Gastroesophageal sphincter (tissue), 4 donors: Measurements from ENCODE around the gene SERPINB10. TPM values are rescaled to one million over a fixed set of nuclear protein-coding genes. Genes with fewer than 3 reads are reported as not detected.
A peak's percentile ranks its signal among the peaks of the same experiment; 100 is the strongest.
"Not testable (repeated sequence)": the region's sequence is repeated elsewhere in the genome, so short reads cannot be mapped to it uniquely, and the experiment has no call there.

Experiments used
- ATAC-seq: fragments of 150-250 bp; one replicate; pipeline ENCODE4 v1.9.1; 2016; ENCODE audit warnings: mild to moderate bottlenecking, moderate library complexity
- H3K27ac ChIP-seq, 4 donors: fragments of 200-600 bp; sonication (generic) in 3 of 4; 1 replicate in 3 of 4; 2 replicates in 1 of 4; pipeline ENCODE4 v1.5.1; 2016 to 2019
- H3K27me3 ChIP-seq: fragments of 200-600 bp; sonication (generic); one replicate; pipeline ENCODE4 v1.5.1; 2019
- H3K36me3 ChIP-seq, 2 donors: fragments of 200-600 bp; sonication (generic); one replicate each; pipeline ENCODE4 v1.5.1; 2019; ENCODE audit warnings: control low read depth in 1 of 2
- H3K4me1 ChIP-seq, 3 donors: fragments of 200-600 bp; sonication (generic); 1 replicate in 2 of 3; 2 replicates in 1 of 3; pipeline ENCODE4 v1.5.1; 2016 to 2019; ENCODE audit warnings: control low read depth in 2 of 3
- H3K4me3 ChIP-seq, 2 donors: fragments of 200-600 bp; sonication (generic); one replicate each; pipeline ENCODE4 v1.5.1; 2019; ENCODE audit warnings: mild to moderate bottlenecking in 1 of 2, moderate library complexity in 1 of 2
- H3K9me3 ChIP-seq, 3 donors: fragments of 200-600 bp; sonication (generic); one replicate each; pipeline ENCODE4 v1.5.1; 2017 to 2019; ENCODE audit warnings: control low read depth in 2 of 3
- EP300 ChIP-seq: sonication (generic); formaldehyde crosslinking; IDR thresholded peaks from one replicate; pipeline ENCODE4 v1.6.1; 2017; ENCODE audit warnings: antibody characterized with exemption, mild to moderate bottlenecking
- POLR2A ChIP-seq, 2 donors: fragments of 450-650 bp; IDR thresholded peaks; one replicate each; pipeline ENCODE4 v1.6.1; 2017; ENCODE audit warnings: antibody characterized with exemption in 2 of 2, mild to moderate bottlenecking in 2 of 2, moderate library complexity in 1 of 2
- POLR2AphosphoS5 ChIP-seq: sonication (generic); formaldehyde crosslinking; IDR thresholded peaks from one replicate; pipeline ENCODE4 v1.6.1; 2017; ENCODE audit warnings: antibody characterized with exemption
- WGBS, 2 donors: methylation state at CpG; one replicate each; pipeline ENCODE4 v1.1.5; 2018; ENCODE audit warnings: low coverage in 1 of 2; 5-methylcytosine and 5-hydroxymethylcytosine counted together
- total RNA-seq, 4 donors: library from RNA; depleted of rRNA; stranded (reverse); fragments of >200 nt; gene quantifications; one replicate each; pipeline ENCODE4 v1.1.0, GENCODE V29; 2016
- TF ChIP-seq, protein P1 (sequence below), 4 experiments: fragments of 200-600 bp in 2 of 4; fragments of 450-650 bp in 2 of 4; sonication (generic) in 1 of 4; IDR thresholded peaks; one replicate each; pipeline ENCODE4 v1.5.1; 2017 to 2019; ENCODE audit warnings: antibody characterized with exemption in 4 of 4, mild to moderate bottlenecking in 2 of 4, moderate library complexity in 2 of 4

SERPINB10 gene
- total RNA-seq, 4 donors from 2014 or later, result 2.0 TPM; not detected in 3

DNA sequence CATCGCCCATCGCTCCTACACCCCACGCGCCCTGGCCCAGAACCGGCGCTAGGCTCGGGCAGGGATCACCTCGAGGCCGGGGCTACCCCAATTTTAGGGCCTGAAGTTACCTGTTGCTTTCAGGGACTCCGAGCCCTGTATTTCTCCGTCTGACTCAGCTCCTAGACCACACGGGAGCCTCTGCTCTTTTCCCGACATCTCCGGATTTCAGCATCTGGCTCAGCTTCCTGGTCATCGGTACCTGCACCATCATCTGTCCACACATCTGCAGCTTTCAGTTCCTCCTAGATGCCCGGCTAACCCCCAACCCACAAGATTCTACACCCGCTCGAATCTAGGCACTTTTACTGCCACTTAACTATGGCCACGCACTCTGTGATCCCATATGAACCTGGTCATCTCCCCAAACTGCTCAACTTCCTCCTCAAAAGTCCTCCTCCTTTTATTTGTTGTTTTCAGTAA is 29.2 kb downstream of the SERPINB10 start:
- ATAC-seq, result no peak
- Histone ChIP-seq H3K36me3 (no peaks in the 10 kb centered on the region), H3K27me3 (peaks cover 37% of the 10 kb centered on the region), H3K27ac (no peak overlapping the region), H3K4me3 (peak overlapping the region in 1 of 2 donors; percentile 55), H3K4me1 (peaks cover 0 to 13% (median 6%) of the 10 kb centered on the region in 3 donors), H3K9me3 (no peaks in the 10 kb centered on the region)
- WGBS, 2 donors, result 33 to 64% methylated on average over 8 to 13 of the region's 19 CpGs
- TF ChIP-seq POLR2A (IDR thresholded peaks at IDR 0.05) (no peak), POLR2AphosphoS5 (no peak), EP300 (no peak)
- TF ChIP-seq, protein P1, sequence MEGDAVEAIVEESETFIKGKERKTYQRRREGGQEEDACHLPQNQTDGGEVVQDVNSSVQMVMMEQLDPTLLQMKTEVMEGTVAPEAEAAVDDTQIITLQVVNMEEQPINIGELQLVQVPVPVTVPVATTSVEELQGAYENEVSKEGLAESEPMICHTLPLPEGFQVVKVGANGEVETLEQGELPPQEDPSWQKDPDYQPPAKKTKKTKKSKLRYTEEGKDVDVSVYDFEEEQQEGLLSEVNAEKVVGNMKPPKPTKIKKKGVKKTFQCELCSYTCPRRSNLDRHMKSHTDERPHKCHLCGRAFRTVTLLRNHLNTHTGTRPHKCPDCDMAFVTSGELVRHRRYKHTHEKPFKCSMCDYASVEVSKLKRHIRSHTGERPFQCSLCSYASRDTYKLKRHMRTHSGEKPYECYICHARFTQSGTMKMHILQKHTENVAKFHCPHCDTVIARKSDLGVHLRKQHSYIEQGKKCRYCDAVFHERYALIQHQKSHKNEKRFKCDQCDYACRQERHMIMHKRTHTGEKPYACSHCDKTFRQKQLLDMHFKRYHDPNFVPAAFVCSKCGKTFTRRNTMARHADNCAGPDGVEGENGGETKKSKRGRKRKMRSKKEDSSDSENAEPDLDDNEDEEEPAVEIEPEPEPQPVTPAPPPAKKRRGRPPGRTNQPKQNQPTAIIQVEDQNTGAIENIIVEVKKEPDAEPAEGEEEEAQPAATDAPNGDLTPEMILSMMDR (IDR thresholded peaks at IDR 0.05), result no peak

DNA sequence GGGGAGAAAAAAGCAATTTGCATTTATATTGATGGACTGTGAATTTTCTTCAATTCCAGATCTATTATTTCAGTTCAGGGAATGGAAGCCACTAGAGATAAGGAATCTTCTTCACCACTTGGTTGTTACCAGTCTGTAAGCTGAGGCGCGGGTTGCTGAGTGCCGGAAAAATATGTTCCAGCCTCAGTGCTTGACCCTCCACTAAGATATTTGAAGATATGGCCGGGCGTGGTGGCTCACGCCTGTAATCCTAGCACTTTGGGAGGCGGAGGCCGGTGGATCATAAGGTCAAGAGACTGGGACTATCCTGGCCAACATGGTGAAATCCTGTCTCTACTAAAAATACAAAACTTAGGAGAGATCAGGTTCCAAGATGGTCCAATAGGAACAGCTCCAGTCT is 32.2 kb downstream of the SERPINB10 start:
- Histone ChIP-seq H3K4me1 (peaks cover 0 to 13% (median 6%) of the 10 kb centered on the region in 3 donors), H3K4me3 (no peak overlapping the region), H3K36me3 (no peaks in the 10 kb centered on the region), H3K9me3 (peaks cover 0 to under 1% (median 0%) of the 10 kb centered on the region in 3 donors), H3K27me3 (peaks cover 54% of the 10 kb centered on the region), H3K27ac (no peak overlapping the region)
- TF ChIP-seq, protein P1 (IDR thresholded peaks at IDR 0.05), result no peak
- TF ChIP-seq POLR2AphosphoS5 (no peak), POLR2A (IDR thresholded peaks at IDR 0.05) (no peak), EP300 (no peak)
- ATAC-seq, result no peak
- WGBS, 2 donors, result 89 to 96% methylated on average over 3 to 5 of the region's 8 CpGs

DNA sequence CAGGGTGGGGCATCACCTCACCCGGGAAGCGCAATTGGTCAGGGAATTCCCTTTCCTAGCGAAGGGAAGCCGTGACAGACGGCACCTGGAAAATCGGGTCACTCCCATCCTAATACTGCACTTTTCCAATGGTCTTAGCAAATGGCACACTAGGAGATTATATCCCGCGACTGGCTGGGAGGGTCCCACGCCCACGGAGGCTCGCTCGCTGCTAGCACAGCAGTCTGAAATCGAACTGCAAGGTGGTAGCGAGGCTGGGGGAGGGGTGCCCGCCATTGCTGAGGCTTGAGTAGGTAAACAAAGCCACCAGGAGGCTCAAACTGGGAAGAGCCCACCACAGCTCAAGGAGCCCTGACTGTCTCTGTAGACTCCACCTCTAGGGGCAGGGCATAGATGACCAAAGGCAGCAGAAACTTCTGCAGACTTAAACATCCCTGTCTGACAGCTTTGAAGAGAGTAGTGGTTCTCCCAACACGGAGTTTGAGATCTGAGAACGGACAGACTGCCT is 32.8 kb downstream of the SERPINB10 start:
- 81 to 86% methylated on average over 1 to 2 of the region's 17 CpGs for WGBS, 2 donors
- H3K36me3 ChIP-seq, result not testable (repeated sequence)
- peaks cover 60% of the 10 kb centered on the region for H3K27me3 ChIP-seq

GRCh38 chr18:63947051-63947790 is 39.5 kb downstream of the SERPINB10 start:
- H3K27ac ChIP-seq, result no peak overlapping the region
- peaks cover 50% of the 10 kb centered on the region for H3K27me3 ChIP-seq
- no peak for TF ChIP-seq EP300
- TF ChIP-seq POLR2AphosphoS5, result no peak
- TF ChIP-seq, protein P1 (IDR thresholded peaks at IDR 0.05), result no peak
- TF ChIP-seq POLR2A (IDR thresholded peaks at IDR 0.05), result no peak
- H3K36me3 ChIP-seq, result no peaks in the 10 kb centered on the region
- 75 to 81% methylated on average over 3 of the region's 3 CpGs for WGBS, 2 donors
- H3K4me3 ChIP-seq, result no peak overlapping the region
- peaks cover 0 to 10% (median 0%) of the 10 kb centered on the region in 3 donors for H3K4me1 ChIP-seq
- peaks cover 0 to 6% (median 0%) of the 10 kb centered on the region in 3 donors for H3K9me3 ChIP-seq
- ATAC-seq, result no peak

More for the DNA sequence above, 32.8 kb downstream of the SERPINB10 start:
- not testable (repeated sequence) for H3K4me3 ChIP-seq, H3K9me3 ChIP-seq, ATAC-seq, H3K27ac ChIP-seq
- peaks cover 0 to 13% (median 6%) of the 10 kb centered on the region in 3 donors for H3K4me1 ChIP-seq

DNA sequence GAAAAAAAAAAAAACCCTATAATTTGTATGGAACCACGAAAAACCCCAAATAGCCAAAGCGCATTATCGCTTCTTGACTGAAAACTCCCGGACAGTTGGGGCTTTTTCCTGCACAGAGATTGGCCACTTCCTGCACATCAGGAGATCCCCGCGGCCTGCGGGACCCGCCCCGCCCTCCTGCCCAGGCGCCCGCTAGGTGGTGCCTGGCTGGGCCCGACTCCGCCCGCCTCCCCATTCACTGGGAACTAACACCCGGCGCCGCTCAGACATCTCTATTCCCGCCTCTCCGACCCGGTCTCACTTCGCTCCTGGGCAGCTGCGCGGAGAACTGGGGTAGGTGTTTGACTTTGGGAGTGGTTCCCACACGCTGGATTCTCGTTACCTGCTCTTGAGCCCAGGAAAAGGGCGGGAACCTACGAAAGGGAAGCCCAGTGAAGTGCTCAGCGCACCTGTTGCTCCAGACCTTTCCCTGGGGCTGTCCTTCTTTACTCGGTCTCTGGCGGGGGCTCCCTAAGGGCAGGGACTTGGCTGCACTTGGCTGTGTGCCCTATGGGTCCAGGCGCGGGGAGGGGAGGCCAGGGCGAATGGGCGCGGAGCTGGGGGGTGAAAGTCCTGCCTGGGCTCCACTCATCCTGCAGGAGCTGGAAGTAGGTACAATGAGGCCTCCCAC is 41.4 kb downstream of the SERPINB10 start, which contains the start of gene HMSD:
HMSD (plus strand) TSS at position 234 of the 670 bp plus-strand sequence. CDS start 4,155 bp downstream, outside the sequence.
- no peaks in the 10 kb centered on the region for H3K36me3 ChIP-seq
- TF ChIP-seq, protein P1 (IDR thresholded peaks at IDR 0.05), result peak in 1 of 4 experiments; percentile 47
- TF ChIP-seq POLR2AphosphoS5, result no peak
- peak within 1 kb of the TSS; percentile 17 to 40 for H3K4me3 ChIP-seq
- peak within 1 kb of the TSS in 1 of 4 donors; percentile 9 for H3K27ac ChIP-seq
- ATAC-seq, result peak; percentile 62
- H3K4me1 ChIP-seq, result peaks cover 0 to 10% (median 0%) of the 10 kb centered on the region in 3 donors
- WGBS, 2 donors, result 0 to 6% methylated on average over 6 to 13 of the region's 35 CpGs
- H3K27me3 ChIP-seq, result peaks cover 41% of the 10 kb centered on the region
- H3K9me3 ChIP-seq, result peaks cover 0 to 6% (median 0%) of the 10 kb centered on the region in 3 donors
